Measurements from ENCODE around the gene PLA1A. TPM values are rescaled to one million over a fixed set of nuclear protein-coding genes. Genes with fewer than 3 reads are reported as not detected.
A peak's percentile ranks its signal among the peaks of the same experiment; 100 is the strongest.

Gene PLA1A
- total and polyA plus RNA-seq, 8 donors = 0.95 to 3.6 (median 1.3) TPM

DNA sequence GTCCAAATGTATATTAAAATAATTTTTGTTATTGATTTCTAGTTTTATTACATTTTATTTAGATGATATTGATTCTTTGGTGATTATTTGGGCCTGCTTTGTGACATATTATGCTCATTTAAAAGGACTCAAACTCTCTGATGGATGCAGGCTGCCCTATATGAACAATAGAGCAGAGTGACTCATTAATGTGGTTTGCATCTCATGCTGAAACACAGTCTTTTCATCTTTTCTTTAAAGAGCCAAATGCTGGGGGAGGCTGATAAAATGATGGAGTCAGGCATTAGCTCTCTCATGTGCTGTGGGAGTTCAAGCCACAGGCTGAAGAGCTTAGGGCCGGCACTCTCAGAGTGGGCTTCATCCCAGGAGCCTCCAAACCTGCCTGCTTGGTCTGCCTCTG, 7.2 kb downstream of the PLA1A start:
- DNase-seq = no peak
- WGBS, 2 donors = 78 to 82% methylated on average over 1 of the region's 1 CpG
- Histone ChIP-seq H3K36me3 (no peaks in the 10 kb centered on the region), H3K27ac (peak overlapping the region in 1 of 4 donors; percentile 19), H3K9me3 (no peaks in the 10 kb centered on the region), H3K4me3 (no peak overlapping the region), H3K4me1 (no peaks in the 10 kb centered on the region), H3K27me3 (no peaks in the 10 kb centered on the region)
- no peak for FAIRE-seq
- intact Hi-C loops (cut with DNase I) = no loop called here
- TF ChIP-seq, protein P1, sequence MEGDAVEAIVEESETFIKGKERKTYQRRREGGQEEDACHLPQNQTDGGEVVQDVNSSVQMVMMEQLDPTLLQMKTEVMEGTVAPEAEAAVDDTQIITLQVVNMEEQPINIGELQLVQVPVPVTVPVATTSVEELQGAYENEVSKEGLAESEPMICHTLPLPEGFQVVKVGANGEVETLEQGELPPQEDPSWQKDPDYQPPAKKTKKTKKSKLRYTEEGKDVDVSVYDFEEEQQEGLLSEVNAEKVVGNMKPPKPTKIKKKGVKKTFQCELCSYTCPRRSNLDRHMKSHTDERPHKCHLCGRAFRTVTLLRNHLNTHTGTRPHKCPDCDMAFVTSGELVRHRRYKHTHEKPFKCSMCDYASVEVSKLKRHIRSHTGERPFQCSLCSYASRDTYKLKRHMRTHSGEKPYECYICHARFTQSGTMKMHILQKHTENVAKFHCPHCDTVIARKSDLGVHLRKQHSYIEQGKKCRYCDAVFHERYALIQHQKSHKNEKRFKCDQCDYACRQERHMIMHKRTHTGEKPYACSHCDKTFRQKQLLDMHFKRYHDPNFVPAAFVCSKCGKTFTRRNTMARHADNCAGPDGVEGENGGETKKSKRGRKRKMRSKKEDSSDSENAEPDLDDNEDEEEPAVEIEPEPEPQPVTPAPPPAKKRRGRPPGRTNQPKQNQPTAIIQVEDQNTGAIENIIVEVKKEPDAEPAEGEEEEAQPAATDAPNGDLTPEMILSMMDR (IDR thresholded peaks at IDR 0.05) = no peak
- ATAC-seq = no peak

DNA sequence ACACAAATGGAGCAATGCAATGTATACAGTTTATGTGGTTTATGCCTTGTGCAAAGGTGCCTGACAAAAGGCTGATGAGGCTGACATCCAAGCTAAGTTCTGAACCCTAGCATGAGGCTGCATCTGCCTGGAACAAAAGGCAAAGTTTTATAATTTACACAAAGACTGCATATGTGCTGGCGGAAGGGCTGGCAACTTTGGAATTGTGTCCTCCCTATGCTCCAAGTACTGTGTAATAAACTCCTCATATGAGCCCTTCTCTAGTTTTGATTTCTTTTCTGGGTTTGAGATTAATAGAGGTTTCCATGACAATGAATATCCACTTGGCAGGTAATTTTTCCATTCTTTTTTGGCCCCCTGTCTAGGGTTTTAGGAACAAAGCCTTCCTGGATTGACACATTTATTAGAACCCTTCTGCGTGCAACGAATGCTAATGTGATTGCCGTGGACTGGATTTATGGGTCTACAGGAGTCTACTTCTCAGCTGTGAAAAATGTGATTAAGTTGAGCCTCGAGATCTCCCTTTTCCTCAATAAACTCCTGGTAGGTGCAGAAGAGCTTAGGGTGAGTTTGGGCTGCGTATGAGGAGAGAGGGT, 10.8 kb downstream of the PLA1A start:
- TF ChIP-seq, protein P1 (IDR thresholded peaks at IDR 0.05) = no peak
- WGBS, 2 donors = 74 to 84% methylated on average over 6 of the region's 6 CpGs
- DNase-seq = no peak
- Histone ChIP-seq H3K4me1 (no peaks in the 10 kb centered on the region), H3K27me3 (no peaks in the 10 kb centered on the region), H3K36me3 (no peaks in the 10 kb centered on the region), H3K9me3 (no peaks in the 10 kb centered on the region), H3K27ac (no peak overlapping the region), H3K4me3 (no peak overlapping the region)
- intact Hi-C loops (cut with DNase I) = no loop called here
- no peak for FAIRE-seq
- no peak for ATAC-seq

DNA sequence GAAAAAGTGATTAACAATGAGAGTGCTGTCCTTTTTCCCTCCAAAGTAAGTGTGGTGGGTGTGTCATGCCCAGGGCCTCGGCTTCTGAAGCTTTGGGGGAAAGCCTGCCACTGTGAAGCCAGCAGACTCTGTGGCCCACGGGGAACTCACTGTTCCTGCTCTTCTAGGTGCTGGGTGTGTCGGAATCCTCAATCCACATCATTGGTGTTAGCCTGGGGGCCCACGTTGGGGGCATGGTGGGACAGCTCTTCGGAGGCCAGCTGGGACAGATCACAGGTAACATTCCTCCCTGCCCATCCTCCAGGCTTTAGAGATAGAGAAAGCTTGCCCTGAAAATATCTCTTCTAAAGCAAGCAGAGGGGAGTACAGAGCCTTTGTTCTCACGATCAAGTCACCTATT, 11.6 kb downstream of the PLA1A start:
- ATAC-seq (no peak), FAIRE-seq (no peak), DNase-seq (no peak)
- 67 to 77% methylated on average over 6 of the region's 6 CpGs for WGBS, 2 donors
- intact Hi-C loops (cut with DNase I) = no loop called here
- Histone ChIP-seq H3K27me3 (no peaks in the 10 kb centered on the region), H3K4me1 (no peaks in the 10 kb centered on the region), H3K4me3 (no peak overlapping the region), H3K36me3 (no peaks in the 10 kb centered on the region), H3K9me3 (no peaks in the 10 kb centered on the region), H3K27ac (no peak overlapping the region)
- TF ChIP-seq, protein P1 (IDR thresholded peaks at IDR 0.05) = no peak

DNA sequence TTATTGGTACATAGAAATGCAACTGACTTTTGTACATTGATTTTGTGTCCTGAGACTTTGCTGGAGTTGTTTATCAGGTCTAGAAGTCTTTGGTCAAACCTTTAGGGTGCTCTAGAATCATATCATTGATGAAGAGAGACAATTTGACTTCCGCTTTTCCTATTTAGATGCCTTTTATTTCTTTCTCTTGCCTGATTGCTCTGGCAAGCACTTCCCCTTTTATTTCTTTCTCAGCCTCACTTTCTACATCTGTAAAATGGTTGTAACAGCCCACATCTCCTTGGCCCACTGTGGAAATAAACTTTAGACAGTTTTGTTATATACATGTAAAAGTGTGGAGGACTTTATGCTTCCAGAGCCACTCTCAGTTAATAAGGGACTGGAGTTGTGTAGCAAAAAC, 14.0 kb downstream of the PLA1A start:
- Histone ChIP-seq H3K27ac (no peak overlapping the region), H3K4me3 (no peak overlapping the region), H3K9me3 (no peaks in the 10 kb centered on the region), H3K4me1 (no peaks in the 10 kb centered on the region), H3K27me3 (no peaks in the 10 kb centered on the region), H3K36me3 (no peaks in the 10 kb centered on the region)
- ATAC-seq (no peak), FAIRE-seq (no peak), DNase-seq (no peak)
- 90 to 98% methylated on average over 1 of the region's 1 CpG for WGBS, 2 donors
- TF ChIP-seq, protein P1 (IDR thresholded peaks at IDR 0.05) = no peak
- intact Hi-C loops (cut with DNase I) = no loop called here

DNA sequence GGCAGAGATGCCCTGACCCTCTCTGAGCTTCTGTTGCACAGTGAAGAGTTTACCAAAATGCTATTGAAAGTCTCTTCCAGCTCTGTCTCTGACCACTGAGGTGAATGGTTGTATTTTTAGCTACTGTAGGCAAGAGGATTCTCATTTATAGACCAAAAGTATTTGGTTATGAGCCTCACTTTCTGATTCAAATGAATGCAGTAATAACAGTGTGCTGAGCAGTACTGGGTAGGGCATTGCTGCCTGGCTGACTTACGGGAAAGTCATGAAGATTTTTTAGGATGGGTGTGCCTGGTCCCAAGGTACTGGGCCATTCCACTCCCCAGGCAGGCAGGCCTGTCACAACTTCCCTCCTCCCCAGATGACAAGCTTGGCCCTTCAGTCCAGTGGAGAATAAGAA, 15.5 kb downstream of the PLA1A start:
- Histone ChIP-seq H3K36me3 (no peaks in the 10 kb centered on the region), H3K4me3 (no peak overlapping the region), H3K27me3 (no peaks in the 10 kb centered on the region), H3K27ac (no peak overlapping the region), H3K9me3 (no peaks in the 10 kb centered on the region), H3K4me1 (no peaks in the 10 kb centered on the region)
- DNase-seq (no peak), ATAC-seq (no peak), FAIRE-seq (no peak)
- TF ChIP-seq, protein P1 (IDR thresholded peaks at IDR 0.05) = no peak
- 92 to 100% methylated on average over 1 of the region's 1 CpG for WGBS, 2 donors
- intact Hi-C loops (cut with DNase I) = no loop called here
